Neural cell (in vitro differentiated cells): ENCODE results near the gene FOXO6. TPM values are rescaled to one million over a fixed set of nuclear protein-coding genes. Genes with fewer than 3 reads are reported as not detected.

Experiments used
- H2AFZ ChIP-seq: fragments of 200-600, 300-800 bp; sonication (generic), shearing (Covaris generic); 2 replicates; pipeline ENCODE4 v1.6.0; 2014; ENCODE audit warnings: low read depth, mild to moderate bottlenecking, antibody characterized with exemption, low read length, moderate library complexity
- H3F3A ChIP-seq: fragments of 200-600 bp; shearing (Covaris generic); 2 replicates; pipeline ENCODE4 v1.6.1; 2016; ENCODE audit warnings: mild to moderate bottlenecking, moderate library complexity, mixed read lengths, antibody characterized with exemption, low read length; ENCODE audit not compliant: insufficient read depth, poor library complexity, severe bottlenecking
- H3K27ac ChIP-seq: fragments of 200-600, 300-800 bp; sonication (generic), shearing (Covaris generic); 2 replicates; pipeline ENCODE4 v1.5.1; 2014; ENCODE audit warnings: mild to moderate bottlenecking, low read length, moderate library complexity
- H3K27me3 ChIP-seq: fragments of 300-800, 200-600 bp; sonication (generic), shearing (Covaris generic); 2 replicates; pipeline ENCODE4 v1.6.0; 2014; ENCODE audit warnings: mild to moderate bottlenecking, low read depth, low read length, moderate library complexity; ENCODE audit not compliant: insufficient read depth
- H3K36me3 ChIP-seq: fragments of 300-800, 200-600 bp; sonication (generic), shearing (Covaris generic); 2 replicates; pipeline ENCODE4 v1.5.1; 2014; ENCODE audit warnings: mild to moderate bottlenecking, antibody characterized with exemption, low read length, moderate library complexity; ENCODE audit not compliant: insufficient read depth
- H3K4me2 ChIP-seq: fragments of 300-800, 200-600 bp; sonication (generic), shearing (Covaris generic); 2 replicates; pipeline ENCODE4 v1.6.0; 2014; ENCODE audit warnings: mild to moderate bottlenecking, low read length
- H3K4me3 ChIP-seq: fragments of 300-800, 200-600 bp; sonication (generic), shearing (Covaris generic); 2 replicates; pipeline ENCODE4 v1.5.1; 2014; ENCODE audit warnings: mild to moderate bottlenecking, low read length, moderate library complexity
- H3K79me2 ChIP-seq: fragments of 200-600 bp; shearing (Covaris generic); replicated peaks from 2 replicates; pipeline ENCODE4 v1.6.0; 2014; ENCODE audit warnings: mild to moderate bottlenecking, low read length, moderate library complexity; ENCODE audit not compliant: insufficient read depth
- H3K9ac ChIP-seq: fragments of 300-800, 200-600 bp; sonication (generic), shearing (Covaris generic); 2 replicates; pipeline ENCODE4 v1.6.1; 2016; ENCODE audit warnings: mild to moderate bottlenecking, low read length, mixed read lengths
- H3K9me2 ChIP-seq: fragments of 200-600 bp; shearing (Covaris generic); 2 replicates; pipeline ENCODE4 v1.6.1; 2016; ENCODE audit warnings: mild to moderate bottlenecking, low read length, mixed read lengths; ENCODE audit not compliant: insufficient read depth
- H3K9me3 ChIP-seq: fragments of 200-600, 300-800 bp; sonication (generic), shearing (Covaris generic); 2 replicates; pipeline ENCODE4 v1.6.1; 2016; ENCODE audit warnings: mild to moderate bottlenecking, mixed run types, low read length, moderate library complexity, mixed read lengths
- H4K20me1 ChIP-seq: fragments of 200-600 bp; shearing (Covaris generic); 2 replicates; pipeline ENCODE4 v1.6.1; 2016; ENCODE audit warnings: mild to moderate bottlenecking, mixed run types; ENCODE audit not compliant: insufficient read depth
- CTCF ChIP-seq: fragments of 450-650 bp; IDR thresholded peaks from 2 replicates; pipeline ENCODE4 v1.5.1; 2014; ENCODE audit warnings: antibody characterized with exemption, mild to moderate bottlenecking, moderate library complexity; ENCODE audit not compliant: poor library complexity, severe bottlenecking
- EP300 ChIP-seq: fragments of 450-650 bp; conservative IDR thresholded peaks from 2 replicates; pipeline ENCODE4 v1.6.1; 2014; ENCODE audit warnings: antibody characterized with exemption, mild to moderate bottlenecking, moderate library complexity; ENCODE audit not compliant: poor library complexity, severe bottlenecking
- EZH2 ChIP-seq: fragments of 200-600, 300-800 bp; shearing (Covaris generic), sonication (generic); IDR thresholded peaks from 2 replicates; pipeline ENCODE4 v1.6.1; 2014; ENCODE audit warnings: antibody characterized with exemption, low read length, borderline replicate concordance, mild to moderate bottlenecking; ENCODE audit not compliant: insufficient read depth, poor library complexity, severe bottlenecking
- MXI1 ChIP-seq: fragments of 450-650 bp; conservative IDR thresholded peaks from 2 replicates; pipeline ENCODE4 v1.6.1; 2014; ENCODE audit warnings: antibody characterized with exemption, mild to moderate bottlenecking; ENCODE audit not compliant: poor library complexity, severe bottlenecking
- POLR2AphosphoS5 ChIP-seq: IDR thresholded peaks from 2 replicates; pipeline ENCODE4 v1.6.1; 2012
- RAD21 ChIP-seq: fragments of 450-650 bp; conservative IDR thresholded peaks from 2 replicates; pipeline ENCODE4 v1.6.1; 2014; ENCODE audit warnings: antibody characterized with exemption, mild to moderate bottlenecking, moderate library complexity
- REST ChIP-seq: IDR thresholded peaks from 2 replicates; pipeline ENCODE4 v1.6.1; 2012; ENCODE audit warnings: borderline replicate concordance
- SMC3 ChIP-seq: fragments of 450-650 bp; conservative IDR thresholded peaks from 2 replicates; pipeline ENCODE4 v1.6.1; 2014; ENCODE audit warnings: antibody characterized with exemption, mild to moderate bottlenecking, moderate library complexity; ENCODE audit not compliant: poor library complexity
- TAF1 ChIP-seq: IDR thresholded peaks from 2 replicates; pipeline ENCODE4 v1.6.1; 2012; ENCODE audit warnings: low read depth
- polyA plus RNA-seq: library from polyadenylated mRNA; depleted of rRNA; stranded (reverse); fragments of >200 nt; gene quantifications from 2 replicates; pipeline ENCODE4 v1.2.3, GENCODE V29; 2014

The FOXO6 gene
- polyA plus RNA-seq, 1 donor from 2014 or later: 0.59 TPM

GRCh38 chr1:41371630-41372599, 10.7 kb downstream of the FOXO6 start:
- no peaks in the 10 kb centered on the region for H4K20me1 ChIP-seq
- H3K4me2 ChIP-seq: no peak overlapping the region
- no peaks in the 10 kb centered on the region for H3K79me2 ChIP-seq
- no peak overlapping the region for H3K27ac ChIP-seq
- H3K9me2 ChIP-seq: no peaks in the 10 kb centered on the region
- H3K4me3 ChIP-seq: no peak overlapping the region
- H3K36me3 ChIP-seq: no peaks in the 10 kb centered on the region
- H3K9ac ChIP-seq: no peak overlapping the region
- no peaks in the 10 kb centered on the region for H3F3A ChIP-seq
- peaks cover 6% of the 10 kb centered on the region for H3K27me3 ChIP-seq
- TF ChIP-seq REST (no peak), TAF1 (no peak), MXI1 (no peak), CTCF (no peak), EP300 (no peak), EZH2 (no peak), SMC3 (no peak), RAD21 (no peak), POLR2AphosphoS5 (no peak)
- H2AFZ ChIP-seq: no peak overlapping the region
- H3K9me3 ChIP-seq: no peaks in the 10 kb centered on the region

GRCh38 chr1:41372600-41372993, 11.4 kb downstream of the FOXO6 start:
- no peak overlapping the region for H2AFZ ChIP-seq
- H3K4me2 ChIP-seq: no peak overlapping the region
- no peaks in the 10 kb centered on the region for H3K9me2 ChIP-seq
- H3K4me3 ChIP-seq: no peak overlapping the region
- TF ChIP-seq SMC3 (no peak), RAD21 (no peak), REST (no peak), EP300 (no peak), POLR2AphosphoS5 (no peak)
- H3K27ac ChIP-seq: no peak overlapping the region
- H3K79me2 ChIP-seq: no peaks in the 10 kb centered on the region
- no peaks in the 10 kb centered on the region for H3K27me3 ChIP-seq
- no peak overlapping the region for H3K9ac ChIP-seq
- no peaks in the 10 kb centered on the region for H4K20me1 ChIP-seq
- no peaks in the 10 kb centered on the region for H3F3A ChIP-seq
- H3K9me3 ChIP-seq: no peaks in the 10 kb centered on the region
- no peaks in the 10 kb centered on the region for H3K36me3 ChIP-seq
